Dendritic cell treated with granulocyte-macrophage colony-stimulating factor and Interleukin-4, amounts not matched to agents 40 ng/mL and 50 ng/mL, for 4 days (primary cell): ENCODE measurements around the gene CYP27A1.
A peak's percentile ranks its signal among the peaks of the same experiment; 100 is the strongest.

Experiments
- H3K27ac Mint-ChIP-seq: one replicate; pipeline ENCODE4 v1.8.0; 2022; ENCODE audit warnings: mild to moderate bottlenecking, mixed read lengths
- H3K27me3 Mint-ChIP-seq: one replicate; pipeline ENCODE4 v1.8.0; 2022; ENCODE audit warnings: mild to moderate bottlenecking, mixed read lengths
- H3K36me3 Mint-ChIP-seq: one replicate; pipeline ENCODE4 v1.8.0; 2022; ENCODE audit warnings: low read depth, mixed read lengths
- H3K4me1 Mint-ChIP-seq: one replicate; pipeline ENCODE4 v1.8.0; 2022; ENCODE audit warnings: low read depth, mixed read lengths
- H3K4me3 Mint-ChIP-seq: one replicate; pipeline ENCODE4 v1.8.0; 2022; ENCODE audit warnings: mild to moderate bottlenecking, moderate library complexity, mixed read lengths
- H3K9me3 Mint-ChIP-seq: one replicate; pipeline ENCODE4 v1.8.0; 2022; ENCODE audit warnings: mixed read lengths
- intact Hi-C: fragments of 100-400 bp; cut with micrococcal nuclease; formaldehyde crosslinking; loops from one replicate; pipeline ENCODE4 v1.15.0; 2022

Gene CYP27A1

GRCh38 chr2:218810256-218810655 is 28.3 kb downstream of the CYP27A1 start:
- Mint-ChIP-seq H3K4me3 (no peak overlapping the region), H3K27me3 (peaks cover 16% of the 10 kb centered on the region), H3K4me1 (peaks cover 35% of the 10 kb centered on the region), H3K36me3 (peaks cover 23% of the 10 kb centered on the region), H3K9me3 (peaks cover 3% of the 10 kb centered on the region), H3K27ac (no peak overlapping the region)
- intact Hi-C loops = no loop called here

- Mint-ChIP-seq H3K27ac (no peak overlapping the region), H3K4me1 (peaks cover 27% of the 10 kb centered on the region), H3K36me3 (peaks cover 30% of the 10 kb centered on the region), H3K9me3 (no peaks in the 10 kb centered on the region), H3K27me3 (peaks cover 19% of the 10 kb centered on the region), H3K4me3 (no peak overlapping the region)
- intact Hi-C loops = no loop called here
These were observed 29.4 kb downstream of the CYP27A1 start for GRCh38 chr2:218811382-218811781.

GRCh38 chr2:218812096-218812815 is 30.3 kb downstream of the CYP27A1 start:
- Mint-ChIP-seq H3K36me3 (peaks cover 35% of the 10 kb centered on the region), H3K9me3 (no peaks in the 10 kb centered on the region), H3K4me3 (no peak overlapping the region), H3K4me1 (peaks cover 32% of the 10 kb centered on the region), H3K27ac (no peak overlapping the region), H3K27me3 (peaks cover 22% of the 10 kb centered on the region)
- intact Hi-C loops = no loop called here

GRCh38 chr2:218812861-218813260 is 30.9 kb downstream of the CYP27A1 start:
- intact Hi-C loops = no loop called here
- Mint-ChIP-seq H3K36me3 (peaks cover 40% of the 10 kb centered on the region), H3K4me1 (peaks cover 37% of the 10 kb centered on the region), H3K9me3 (no peaks in the 10 kb centered on the region), H3K27ac (no peak overlapping the region), H3K27me3 (peaks cover 22% of the 10 kb centered on the region), H3K4me3 (no peak overlapping the region)

GRCh38 chr2:218813771-218814460 is 32.0 kb downstream of the CYP27A1 start:
- Mint-ChIP-seq H3K4me1 (peaks cover 44% of the 10 kb centered on the region), H3K36me3 (peaks cover 42% of the 10 kb centered on the region), H3K9me3 (no peaks in the 10 kb centered on the region), H3K27me3 (peaks cover 22% of the 10 kb centered on the region), H3K27ac (no peak overlapping the region), H3K4me3 (no peak overlapping the region)
- intact Hi-C loops = no loop called here

GRCh38 chr2:218814540-218815243 is 32.7 kb downstream of the CYP27A1 start:
- Mint-ChIP-seq H3K27ac (no peak overlapping the region), H3K9me3 (no peaks in the 10 kb centered on the region), H3K27me3 (peaks cover 22% of the 10 kb centered on the region), H3K4me1 (peaks cover 51% of the 10 kb centered on the region), H3K36me3 (peaks cover 42% of the 10 kb centered on the region), H3K4me3 (no peak overlapping the region)
- intact Hi-C loops = no loop called here

- Mint-ChIP-seq H3K27ac (no peak overlapping the region), H3K4me3 (no peak overlapping the region), H3K4me1 (peaks cover 54% of the 10 kb centered on the region), H3K36me3 (peaks cover 42% of the 10 kb centered on the region), H3K9me3 (no peaks in the 10 kb centered on the region), H3K27me3 (peaks cover 22% of the 10 kb centered on the region)
- intact Hi-C loops = no loop called here
These were observed 33.3 kb downstream of the CYP27A1 start for GRCh38 chr2:218815244-218815637.

GRCh38 chr2:218815649-218816048 is 33.7 kb downstream of the CYP27A1 start:
- intact Hi-C loops = no loop called here
- Mint-ChIP-seq H3K27ac (no peak overlapping the region), H3K36me3 (peaks cover 42% of the 10 kb centered on the region), H3K9me3 (no peaks in the 10 kb centered on the region), H3K27me3 (peaks cover 22% of the 10 kb centered on the region), H3K4me3 (no peak overlapping the region), H3K4me1 (peaks cover 58% of the 10 kb centered on the region)

GRCh38 chr2:218816561-218817011 is 34.6 kb downstream of the CYP27A1 start:
- no peaks in the 10 kb centered on the region for H3K9me3 Mint-ChIP-seq
- H3K27me3 Mint-ChIP-seq = peaks cover 26% of the 10 kb centered on the region
- intact Hi-C loops = no loop called here
- peaks cover 42% of the 10 kb centered on the region for H3K36me3 Mint-ChIP-seq
- H3K4me3 Mint-ChIP-seq = no peak overlapping the region
- peaks cover 61% of the 10 kb centered on the region for H3K4me1 Mint-ChIP-seq
- H3K27ac Mint-ChIP-seq = peak overlapping the region; percentile 4

- H3K27me3 Mint-ChIP-seq = peaks cover 27% of the 10 kb centered on the region
- peaks cover 28% of the 10 kb centered on the region for H3K36me3 Mint-ChIP-seq
- peak overlapping the region; percentile 34 for H3K27ac Mint-ChIP-seq
- no peaks in the 10 kb centered on the region for H3K9me3 Mint-ChIP-seq
- peaks cover 64% of the 10 kb centered on the region for H3K4me1 Mint-ChIP-seq
- H3K4me3 Mint-ChIP-seq = no peak overlapping the region
- intact Hi-C loops = no loop called here
These were observed 37.1 kb downstream of the CYP27A1 start for GRCh38 chr2:218819093-218819492.

- peaks cover 19% of the 10 kb centered on the region for H3K27me3 Mint-ChIP-seq
- H3K27ac Mint-ChIP-seq = peak overlapping the region; percentile 49
- no peak overlapping the region for H3K4me3 Mint-ChIP-seq
- peaks cover 60% of the 10 kb centered on the region for H3K4me1 Mint-ChIP-seq
- intact Hi-C loops = no loop called here
- no peaks in the 10 kb centered on the region for H3K9me3 Mint-ChIP-seq
- peaks cover 13% of the 10 kb centered on the region for H3K36me3 Mint-ChIP-seq
These were observed 38.9 kb downstream of the CYP27A1 start for GRCh38 chr2:218820746-218821369.

GRCh38 chr2:218821605-218822211 is 39.8 kb downstream of the CYP27A1 start:
- Mint-ChIP-seq H3K27me3 (peaks cover 17% of the 10 kb centered on the region), H3K27ac (no peak overlapping the region), H3K9me3 (no peaks in the 10 kb centered on the region), H3K36me3 (peaks cover 9% of the 10 kb centered on the region), H3K4me1 (peaks cover 61% of the 10 kb centered on the region), H3K4me3 (no peak overlapping the region)
- intact Hi-C loops = no loop called here

GRCh38 chr2:218822622-218823021 is 40.7 kb downstream of the CYP27A1 start:
- Mint-ChIP-seq H3K4me1 (peaks cover 59% of the 10 kb centered on the region), H3K9me3 (no peaks in the 10 kb centered on the region), H3K4me3 (no peak overlapping the region), H3K27me3 (peaks cover 26% of the 10 kb centered on the region), H3K27ac (no peak overlapping the region), H3K36me3 (peaks cover 5% of the 10 kb centered on the region)
- intact Hi-C loops = no loop called here
